Pons (tissue), 1 donor: ENCODE data around the gene EIF4E2.
"Not testable (repeated sequence)": the region's sequence is repeated elsewhere in the genome, so short reads cannot be mapped to it uniquely, and the experiment has no call there.

Experiments
- DNase-seq: peaks from one replicate; pipeline ENCODE4 v3.0.0-alpha.2; 2016; ENCODE audit warnings: low spot score

The EIF4E2 gene

DNA sequence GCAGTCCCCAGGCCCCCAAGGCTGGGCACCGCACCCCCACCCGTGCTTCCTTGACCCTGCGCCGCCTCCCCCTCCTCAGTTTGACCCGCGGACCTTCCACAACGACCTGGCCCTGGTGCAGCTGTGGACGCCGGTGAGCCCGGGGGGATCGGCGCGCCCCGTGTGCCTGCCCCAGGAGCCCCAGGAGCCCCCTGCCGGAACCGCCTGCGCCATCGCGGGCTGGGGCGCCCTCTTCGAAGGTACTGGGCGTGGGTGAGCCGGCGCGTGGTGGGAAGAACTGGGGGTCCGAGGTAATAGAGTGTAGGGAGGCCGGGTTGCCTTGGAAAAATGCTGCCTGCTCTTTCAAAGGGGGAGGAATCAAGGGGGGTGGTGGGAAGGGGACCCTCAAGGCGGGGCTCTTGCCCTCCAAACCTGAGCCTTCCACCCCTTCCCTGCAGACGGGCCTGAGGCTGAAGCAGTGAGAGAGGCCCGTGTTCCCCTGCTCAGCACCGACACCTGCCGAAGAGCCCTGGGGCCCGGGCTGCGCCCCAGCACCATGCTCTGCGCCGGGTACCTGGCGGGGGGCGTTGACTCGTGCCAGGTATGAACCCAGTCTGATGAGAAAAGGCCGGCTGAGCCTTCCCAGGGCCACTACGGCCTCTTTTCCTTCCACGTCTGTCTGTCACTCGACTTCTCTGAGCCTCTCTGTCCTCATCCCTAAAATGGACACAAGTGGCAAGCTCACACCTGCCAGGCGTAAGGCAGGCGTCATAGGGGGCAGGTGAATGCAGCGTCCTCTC, 27.7 kb upstream of the EIF4E2 start:
- no peak for DNase-seq

DNA sequence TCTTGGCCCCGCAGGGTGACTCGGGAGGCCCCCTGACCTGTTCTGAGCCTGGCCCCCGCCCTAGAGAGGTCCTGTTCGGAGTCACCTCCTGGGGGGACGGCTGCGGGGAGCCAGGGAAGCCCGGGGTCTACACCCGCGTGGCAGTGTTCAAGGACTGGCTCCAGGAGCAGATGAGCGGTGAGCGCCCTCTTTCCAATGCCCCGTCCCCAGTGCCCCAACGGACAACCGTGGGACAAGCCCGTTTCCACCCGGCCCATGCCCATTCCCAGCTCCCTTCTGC, 27.1 kb upstream of the EIF4E2 start:
- no peak for DNase-seq

DNA sequence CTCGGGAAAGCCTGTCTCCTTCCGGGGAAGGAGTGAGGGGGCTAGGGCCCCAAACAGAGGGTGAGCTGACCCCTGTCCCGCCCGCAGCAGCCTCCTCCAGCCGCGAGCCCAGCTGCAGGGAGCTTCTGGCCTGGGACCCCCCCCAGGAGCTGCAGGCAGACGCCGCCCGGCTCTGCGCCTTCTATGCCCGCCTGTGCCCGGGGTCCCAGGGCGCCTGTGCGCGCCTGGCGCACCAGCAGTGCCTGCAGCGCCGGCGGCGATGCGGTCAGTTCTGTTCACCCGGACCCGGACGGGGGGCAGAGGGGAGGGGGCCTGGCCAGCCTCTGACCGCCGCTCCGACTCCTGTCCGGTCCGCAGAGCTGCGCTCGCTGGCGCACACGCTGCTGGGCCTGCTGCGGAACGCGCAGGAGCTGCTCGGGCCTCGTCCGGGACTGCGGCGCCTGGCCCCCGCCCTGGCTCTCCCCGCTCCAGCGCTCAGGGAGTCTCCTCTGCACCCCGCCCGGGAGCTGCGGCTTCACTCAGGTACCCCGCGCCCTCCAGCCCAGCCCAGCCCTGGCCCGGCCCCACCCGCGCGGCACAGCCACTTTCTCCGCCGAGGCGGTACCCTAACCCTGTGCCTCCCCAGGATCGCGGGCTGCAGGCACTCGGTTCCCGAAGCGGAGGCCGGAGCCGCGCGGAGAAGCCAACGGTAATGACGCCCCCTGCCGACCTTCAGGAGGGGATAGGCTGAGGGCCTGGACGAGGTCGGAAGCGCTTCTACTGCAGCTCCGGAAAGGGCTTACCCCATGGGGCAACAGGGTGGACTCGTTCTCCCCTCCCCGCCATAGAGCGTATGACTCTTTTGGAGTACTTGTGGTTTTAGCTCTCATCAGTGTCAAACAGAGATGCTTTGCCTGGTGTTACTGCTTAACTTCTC, 26.5 kb upstream of the EIF4E2 start:
- no peak for DNase-seq

DNA sequence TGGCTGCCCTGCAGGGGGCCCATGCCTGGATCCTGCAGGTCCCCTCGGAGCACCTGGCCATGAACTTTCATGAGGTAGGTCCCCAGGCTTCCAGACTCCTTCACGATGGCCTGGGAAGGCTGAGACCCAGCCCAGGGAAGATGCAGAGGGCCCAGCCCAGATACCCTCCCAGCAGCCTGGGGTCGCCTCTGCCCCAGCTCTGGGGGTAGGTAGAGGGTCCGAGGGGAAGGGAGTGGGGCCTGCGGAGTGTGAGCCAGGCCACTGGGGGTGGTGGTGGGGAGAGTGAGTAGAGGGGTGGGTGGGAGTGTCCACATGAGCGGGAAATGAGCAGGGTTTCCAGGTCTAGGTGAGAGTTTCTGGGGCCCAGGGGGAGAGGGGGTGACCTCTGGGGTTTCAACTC, 25.7 kb upstream of the EIF4E2 start:
- no peak for DNase-seq

DNA sequence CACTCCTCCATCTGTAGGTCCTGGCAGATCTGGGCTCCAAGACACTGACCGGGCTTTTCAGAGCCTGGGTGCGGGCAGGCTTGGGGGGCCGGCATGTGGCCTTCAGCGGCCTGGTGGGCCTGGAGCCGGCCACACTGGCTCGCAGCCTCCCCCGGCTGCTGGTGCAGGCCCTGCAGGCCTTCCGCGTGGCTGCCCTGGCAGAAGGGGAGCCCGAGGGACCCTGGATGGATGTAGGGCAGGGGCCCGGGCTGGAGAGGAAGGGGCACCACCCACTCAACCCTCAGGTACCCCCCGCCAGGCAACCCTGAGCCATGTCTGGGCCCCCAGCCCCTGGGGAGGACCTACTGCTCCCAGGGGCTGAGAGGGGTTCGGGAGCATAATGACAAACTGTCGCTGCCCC, 25.3 kb upstream of the EIF4E2 start:
- DNase-seq: no peak

DNA sequence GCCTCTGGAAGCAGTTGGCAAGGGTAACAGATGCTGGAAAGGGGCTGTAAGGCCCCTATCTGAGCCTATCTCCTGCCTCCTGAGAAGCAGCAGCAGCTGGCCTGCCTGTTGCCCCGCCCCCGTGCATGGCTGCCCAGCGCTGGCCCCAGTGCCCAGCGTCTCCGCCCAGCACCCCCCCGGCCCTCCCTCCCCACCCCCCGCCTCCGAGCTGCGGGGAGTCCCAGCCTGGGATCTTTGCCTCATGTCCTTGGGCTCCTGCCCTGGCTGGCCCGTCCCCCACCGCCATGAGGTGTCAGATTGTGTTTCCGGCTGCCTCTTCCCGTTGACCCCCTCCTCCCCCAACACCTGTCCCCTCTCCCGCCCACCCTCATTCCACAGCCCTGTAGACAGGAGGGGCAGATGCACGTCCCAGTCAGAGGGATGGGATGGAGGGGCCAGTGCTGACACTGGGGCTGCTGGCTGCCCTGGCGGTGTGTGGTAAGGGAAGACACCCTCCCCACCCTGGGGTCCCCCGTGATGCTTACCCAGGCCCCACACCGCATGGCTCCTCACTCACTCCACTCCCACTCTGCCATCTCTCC, 24.6 kb upstream of the EIF4E2 start, which contains the start of gene CHRND:
CHRND (plus strand) TSS at position 370 of the 581 bp plus-strand sequence; CDS start at position 426, 56 bp downstream.
- DNase-seq: no peak

DNA sequence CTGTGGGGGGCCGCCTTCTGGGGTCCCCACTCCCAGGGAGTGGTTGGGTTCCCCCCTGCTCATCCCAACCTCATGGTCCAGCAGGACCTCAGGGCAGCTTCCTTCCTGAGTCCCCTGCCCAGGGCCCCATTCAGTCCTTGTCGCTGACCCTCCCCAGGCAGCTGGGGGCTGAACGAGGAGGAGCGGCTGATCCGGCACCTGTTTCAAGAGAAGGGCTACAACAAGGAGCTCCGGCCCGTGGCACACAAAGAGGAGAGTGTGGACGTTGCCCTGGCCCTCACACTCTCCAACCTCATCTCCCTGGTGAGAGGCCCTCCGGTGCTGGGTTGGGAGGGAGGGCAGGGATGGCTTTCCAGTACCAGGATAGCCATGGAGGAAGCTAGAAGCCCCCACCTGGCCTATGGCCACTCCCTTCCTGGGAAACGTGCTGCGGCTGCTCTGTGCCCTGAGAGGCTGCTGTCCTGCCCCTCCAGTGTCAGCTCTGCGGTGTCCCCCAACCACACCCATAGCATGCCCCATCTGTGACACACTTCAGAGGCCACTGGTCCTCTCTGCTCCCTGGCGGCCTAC, 24.0 kb upstream of the EIF4E2 start:
- DNase-seq: no peak

DNA sequence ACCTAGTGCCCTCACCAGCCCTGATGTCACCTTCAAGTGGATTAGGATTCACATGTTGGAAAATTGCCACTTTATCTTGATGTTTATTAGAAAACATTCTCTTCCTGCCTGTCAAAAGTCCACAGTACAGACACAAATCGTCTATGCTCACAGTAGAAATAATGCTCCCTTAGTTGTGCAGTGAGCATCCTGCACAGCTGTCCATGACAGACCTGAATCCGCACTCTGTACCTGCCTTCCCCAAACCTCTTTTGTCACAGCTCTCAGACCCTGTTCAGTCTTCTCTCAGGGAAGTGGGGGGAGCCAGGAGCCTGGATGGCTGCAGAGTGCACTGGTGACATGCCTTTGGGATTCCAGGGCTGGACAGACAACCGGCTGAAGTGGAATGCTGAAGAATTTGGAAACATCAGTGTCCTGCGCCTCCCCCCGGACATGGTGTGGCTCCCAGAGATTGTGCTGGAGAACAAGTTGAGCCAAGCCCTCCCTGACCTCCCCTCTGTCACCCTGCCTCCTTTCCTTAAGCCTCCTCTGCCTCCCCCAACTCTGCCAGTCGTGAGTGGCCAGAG, 22.5 kb upstream of the EIF4E2 start:
- no peak for DNase-seq

DNA sequence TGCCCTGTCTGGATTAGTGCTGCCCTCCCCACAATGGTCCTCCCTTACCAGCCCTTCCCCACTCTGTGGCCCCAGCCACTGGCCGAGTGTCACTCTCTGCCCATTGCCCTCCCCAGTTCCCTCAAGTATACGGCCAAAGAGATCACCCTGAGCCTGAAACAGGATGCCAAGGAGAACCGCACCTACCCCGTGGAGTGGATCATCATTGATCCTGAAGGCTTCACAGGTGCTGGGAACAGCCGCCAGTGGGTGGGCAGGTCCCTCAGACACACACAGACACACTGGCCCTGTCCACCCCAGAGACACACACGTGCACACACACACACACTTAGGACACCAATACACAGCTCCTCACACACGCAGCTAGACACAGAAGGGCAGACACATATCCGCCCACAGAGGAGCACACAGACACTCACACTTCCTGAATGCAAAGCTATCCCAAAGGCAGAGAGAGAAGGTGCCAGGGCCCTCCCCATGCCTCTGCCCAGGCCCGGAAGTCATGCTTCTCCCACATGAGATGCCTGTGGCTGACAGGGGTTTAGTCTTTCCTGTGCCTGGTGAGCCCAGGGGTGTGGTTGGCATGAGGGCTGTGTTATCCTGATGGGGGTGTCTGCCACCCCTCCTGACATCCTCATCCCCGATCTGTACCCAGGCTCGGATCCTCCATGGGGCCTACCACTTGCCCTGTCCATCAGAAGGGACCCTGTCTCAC, 21.6 kb upstream of the EIF4E2 start:
- DNase-seq: peak; percentile 32

DNA sequence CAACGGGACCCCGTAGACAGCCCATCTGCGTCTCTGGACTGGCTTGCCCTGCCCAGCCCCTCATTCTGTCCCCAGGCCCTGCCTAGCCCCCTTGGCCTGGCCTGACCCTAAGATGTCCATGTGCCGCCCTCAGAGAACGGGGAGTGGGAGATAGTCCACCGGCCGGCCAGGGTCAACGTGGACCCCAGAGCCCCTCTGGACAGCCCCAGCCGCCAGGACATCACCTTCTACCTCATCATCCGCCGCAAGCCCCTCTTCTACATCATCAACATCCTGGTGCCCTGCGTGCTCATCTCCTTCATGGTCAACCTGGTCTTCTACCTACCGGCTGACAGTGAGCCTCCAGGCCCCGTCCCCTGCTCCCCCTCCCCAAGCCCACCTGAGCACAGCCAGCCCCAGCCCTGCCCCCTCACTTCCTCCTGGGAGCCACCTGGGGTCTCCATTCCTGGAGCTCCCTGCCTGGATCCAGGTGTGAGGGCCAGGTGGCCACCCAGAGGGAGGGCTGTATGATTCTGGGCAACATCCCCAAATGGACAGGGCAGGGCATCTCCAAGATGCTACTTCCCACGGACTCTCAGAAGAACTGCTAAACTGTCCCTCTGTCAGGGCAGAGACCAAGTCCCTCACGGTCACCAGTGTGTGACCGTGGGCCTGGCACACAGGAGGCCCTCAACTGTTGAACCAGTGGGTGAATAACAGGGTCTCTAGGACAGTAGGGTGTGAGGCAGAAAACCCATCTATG, 20.5 kb upstream of the EIF4E2 start:
- no peak for DNase-seq

DNA sequence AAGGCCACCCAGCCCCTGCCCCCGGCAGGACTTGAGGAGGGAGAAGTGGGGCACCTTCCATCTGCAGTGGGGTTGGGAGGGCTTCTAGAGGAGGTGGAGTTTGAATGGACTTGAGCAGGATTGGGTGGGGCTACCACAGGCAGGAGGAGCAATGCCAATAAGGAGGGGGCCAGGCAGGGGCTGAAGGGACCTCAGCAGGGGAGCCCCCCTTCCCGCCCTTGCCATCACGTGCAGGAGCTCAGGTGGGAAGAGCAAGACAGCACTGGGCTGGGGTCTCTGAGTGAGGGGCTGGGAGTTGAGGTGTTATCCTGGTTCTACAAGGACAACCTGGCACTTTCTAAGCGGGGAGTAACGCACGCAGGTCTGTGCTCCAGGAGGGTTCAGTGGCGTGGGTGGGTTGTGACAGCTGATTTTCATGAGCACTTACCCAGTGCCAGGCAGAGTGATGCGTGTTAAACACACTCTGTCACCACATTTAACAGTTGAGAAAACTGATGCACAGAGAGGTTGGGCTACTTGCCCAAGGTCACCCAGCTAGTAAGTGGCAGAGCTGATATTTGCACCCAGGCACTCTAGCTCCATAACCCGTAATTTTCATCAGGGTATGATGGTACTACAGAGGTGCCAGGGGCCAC, 19.7 kb upstream of the EIF4E2 start:
- DNase-seq: no peak

DNA sequence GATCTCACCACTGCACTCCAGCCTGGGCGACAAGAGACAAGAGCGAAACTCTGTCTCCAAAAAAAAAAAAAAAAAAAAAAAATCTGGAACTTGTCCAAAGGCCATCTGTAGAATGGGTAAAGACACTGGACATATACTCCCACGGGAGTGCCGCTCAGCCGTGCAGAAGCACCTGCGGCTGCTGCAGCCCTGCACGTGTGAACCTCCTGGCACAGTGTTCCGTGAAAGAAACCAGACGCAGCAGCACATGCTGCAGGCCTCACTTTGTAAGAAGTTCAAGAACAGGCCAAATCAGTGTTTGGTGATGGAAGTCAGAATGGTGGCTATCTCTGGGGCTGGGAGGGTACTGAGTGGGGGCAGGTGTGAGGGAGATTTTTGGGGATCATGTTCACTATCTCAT, 18.1 kb upstream of the EIF4E2 start:
- DNase-seq: no peak

DNA sequence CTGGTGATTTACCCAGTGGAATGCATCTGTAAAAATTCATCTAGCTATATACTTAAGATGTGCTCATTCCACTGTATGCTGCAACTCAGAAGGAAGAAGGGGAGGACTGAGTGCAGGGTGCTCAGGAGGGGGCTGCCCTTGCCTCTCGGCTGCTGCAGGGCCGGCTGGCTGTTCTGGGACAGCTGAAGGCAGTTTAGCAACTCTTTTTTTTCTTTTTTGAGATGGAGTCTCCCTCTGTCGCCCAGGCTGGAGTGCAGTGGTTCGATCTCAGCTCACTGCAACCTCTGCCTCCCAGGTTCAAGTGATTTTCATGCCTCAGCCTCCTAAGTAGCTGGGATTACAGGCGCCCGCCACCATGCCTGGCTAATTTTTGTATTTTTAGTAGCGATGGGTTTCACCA, 17.7 kb upstream of the EIF4E2 start:
- not testable (repeated sequence) for DNase-seq

DNA sequence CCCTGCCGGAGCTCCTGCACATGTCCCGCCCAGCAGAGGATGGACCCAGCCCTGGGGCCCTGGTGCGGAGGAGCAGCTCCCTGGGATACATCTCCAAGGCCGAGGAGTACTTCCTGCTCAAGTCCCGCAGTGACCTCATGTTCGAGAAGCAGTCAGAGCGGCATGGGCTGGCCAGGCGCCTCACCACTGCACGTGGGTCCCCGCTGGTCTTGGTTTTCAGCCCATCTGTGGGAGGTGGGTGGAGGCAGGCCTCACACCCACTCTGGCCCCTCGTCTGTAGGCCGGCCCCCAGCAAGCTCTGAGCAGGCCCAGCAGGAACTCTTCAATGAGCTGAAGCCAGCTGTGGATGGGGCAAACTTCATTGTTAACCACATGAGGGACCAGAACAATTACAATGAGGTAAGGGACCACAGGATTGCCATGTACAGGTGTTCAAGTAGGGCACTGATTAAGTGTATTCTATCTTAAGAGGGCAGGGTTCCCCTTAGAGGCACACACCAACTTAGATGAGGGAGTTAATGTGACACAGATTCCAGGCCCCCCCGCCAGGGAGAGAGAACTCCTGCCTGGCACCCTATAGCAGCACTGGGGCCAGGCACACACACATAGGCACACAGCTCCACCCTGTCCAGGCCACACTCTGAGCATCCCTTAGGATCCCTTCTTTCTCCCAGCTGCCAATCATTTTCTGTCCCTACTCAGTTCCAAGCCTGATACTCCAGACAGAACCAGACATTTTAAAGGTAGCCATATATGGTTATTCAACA, 16.4 kb upstream of the EIF4E2 start:
- no peak for DNase-seq

DNA sequence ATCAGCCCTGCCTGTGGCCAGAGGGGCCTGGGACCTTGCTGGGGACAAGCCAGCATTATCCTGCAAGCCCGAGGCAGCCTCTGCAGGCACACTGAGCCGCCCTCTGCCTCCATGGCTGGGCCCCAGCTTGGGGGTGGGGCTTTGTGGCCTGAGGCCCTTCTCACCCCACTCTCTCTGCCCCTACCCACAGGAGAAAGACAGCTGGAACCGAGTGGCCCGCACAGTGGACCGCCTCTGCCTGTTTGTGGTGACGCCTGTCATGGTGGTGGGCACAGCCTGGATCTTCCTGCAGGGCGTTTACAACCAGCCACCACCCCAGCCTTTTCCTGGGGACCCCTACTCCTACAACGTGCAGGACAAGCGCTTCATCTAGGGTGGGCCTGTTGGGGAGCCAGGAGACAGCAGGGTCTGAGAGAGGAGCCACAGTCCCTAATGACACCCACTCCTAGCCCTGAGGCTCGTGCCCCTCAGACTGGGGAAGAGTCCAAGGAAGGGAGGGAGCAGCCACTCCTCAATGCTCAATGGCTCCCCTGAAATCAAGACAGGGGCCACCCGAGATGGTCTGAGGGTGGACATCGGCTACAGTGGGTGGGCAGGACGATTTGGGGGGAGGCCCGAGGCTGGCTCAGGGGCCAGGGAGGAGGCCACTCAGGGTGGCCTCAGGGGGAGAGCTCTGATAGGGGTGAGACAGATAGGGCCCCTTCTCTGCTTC, 15.4 kb upstream of the EIF4E2 start:
- no peak for DNase-seq

DNA sequence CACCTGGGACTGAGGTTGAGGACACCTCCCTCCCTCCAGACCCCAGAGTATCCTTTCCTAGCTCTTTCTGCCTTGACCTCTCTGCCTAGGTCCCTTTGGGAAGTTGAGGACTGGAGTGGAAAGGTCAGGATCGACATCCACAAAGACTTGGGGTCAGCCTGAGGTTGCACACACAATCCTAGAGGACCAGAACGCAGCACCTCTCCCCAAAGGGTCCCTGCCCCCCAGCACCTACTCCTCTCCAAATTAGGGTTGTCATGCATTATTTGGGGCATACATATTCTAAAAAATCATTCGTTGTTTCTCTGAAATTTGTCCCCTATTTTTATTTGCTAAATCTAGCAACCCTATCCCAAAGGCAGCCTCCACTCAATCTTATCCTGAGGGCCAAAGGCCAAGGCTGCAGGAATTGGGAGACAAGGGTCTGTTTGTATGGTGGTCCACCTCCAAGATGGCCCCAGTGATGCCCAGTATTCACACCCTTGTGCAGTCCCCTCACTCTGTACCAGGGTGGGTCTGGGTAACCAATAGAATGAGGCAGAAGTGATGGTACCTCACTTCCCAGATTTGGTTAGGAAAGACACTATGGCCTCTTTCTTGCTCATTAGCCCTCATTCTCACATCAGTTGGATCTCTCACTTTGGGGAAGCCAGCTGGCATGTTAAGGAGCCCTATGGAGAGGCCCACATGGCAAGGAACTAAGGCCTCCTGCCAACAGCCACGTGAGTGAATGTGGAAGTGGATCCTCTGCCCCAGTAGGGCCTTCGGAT, 14.5 kb upstream of the EIF4E2 start:
- no peak for DNase-seq

DNA sequence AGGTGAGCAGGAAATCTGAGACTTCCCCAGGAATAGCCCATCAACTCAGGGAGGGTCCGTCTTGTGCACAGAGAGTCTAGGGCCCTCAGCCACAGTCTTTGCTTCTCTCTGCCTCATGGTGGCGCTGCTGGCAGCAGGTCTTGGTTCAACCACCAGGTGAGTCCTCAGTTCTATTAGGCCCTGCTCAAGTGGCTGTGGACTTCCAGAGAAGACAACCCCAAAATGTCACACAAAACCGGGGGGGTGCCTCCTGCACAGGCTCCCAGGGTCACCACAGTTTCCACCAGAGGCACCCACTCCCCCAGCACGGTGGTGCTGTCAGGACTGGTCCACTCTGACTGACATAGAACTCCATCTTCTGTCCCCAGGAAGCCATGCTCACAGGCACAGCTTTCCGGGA, 13.4 kb upstream of the EIF4E2 start:
- no peak for DNase-seq

DNA sequence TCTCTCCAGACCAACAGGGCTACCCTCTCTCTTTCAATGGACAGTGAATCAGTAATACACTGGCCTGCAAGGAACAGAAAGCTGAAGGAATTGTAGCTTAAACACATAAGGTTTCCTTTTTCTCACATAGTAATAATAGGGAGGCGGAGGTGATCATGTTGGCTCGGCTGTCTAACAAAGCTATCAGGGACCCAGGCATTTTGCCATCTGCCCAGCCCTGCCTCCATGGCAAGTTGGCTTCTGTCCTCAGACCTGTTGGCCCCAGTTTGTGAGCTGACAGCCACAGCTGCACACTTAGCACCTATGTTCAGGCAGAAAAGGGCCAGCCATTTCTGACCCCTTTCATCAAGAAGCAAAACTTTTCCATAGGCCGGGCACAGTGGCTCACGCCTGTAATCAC, 13.0 kb upstream of the EIF4E2 start:
- DNase-seq: no peak
